ENCODE data around the gene SHB. TPM values are rescaled to one million over a fixed set of nuclear protein-coding genes. Genes with fewer than 3 reads are reported as not detected.

Gene SHB
- total RNA-seq, 1 experiment from 2014 or later = 23.8 TPM

GRCh38 chr9:37916471-37917312 lies 152.3 kb downstream of the SHB start:
- Histone ChIP-seq H4K20me1 (ENCODE audit: insufficient read depth) (no peaks in the 10 kb centered on the region), H3F3A (ENCODE audit: insufficient read depth, low read depth) (peaks cover 13% of the 10 kb centered on the region; the same call in 1 of the 2 replicates), H2AFZ (no peak overlapping the region), H3K4me1 (replicated peaks; ENCODE audit: insufficient read depth) (no peaks in the 10 kb centered on the region), H3K27ac (no peak overlapping the region), H3K9me2 (ENCODE audit: insufficient read depth) (no peaks in the 10 kb centered on the region), H3K4me2 (no peak overlapping the region), H3K27me3 (ENCODE audit: insufficient read depth, low read depth) (no peaks in the 10 kb centered on the region), H3K4me3 (no peak overlapping the region), H3K9me3 (ENCODE audit: insufficient read depth, low read depth) (no peaks in the 10 kb centered on the region), H3K79me2 (ENCODE audit: low read depth) (no peaks in the 10 kb centered on the region), H3K36me3 (ENCODE audit: low read depth) (no peaks in the 10 kb centered on the region)
- CTCF ChIA-PET = no interaction called here
- no peak for DNase-seq
- intact Hi-C loops (cut with micrococcal nuclease; ENCODE audit: unreplicated experiment) = no loop called here
- no TSS peak for BruUV-seq (replicated peaks)
- TF ChIP-seq CTCF (conservative IDR thresholded peaks at IDR 0.05) = no peak
- TF ChIP-seq EZH2 (IDR thresholded peaks at IDR 0.05; ENCODE audit: low read depth) = no peak
- POLR2A ChIA-PET (ENCODE audit: unreplicated experiment) = no interaction called here

- TF ChIP-seq CTCF (conservative IDR thresholded peaks at IDR 0.05) = no peak
- no peak for TF ChIP-seq EZH2 (IDR thresholded peaks at IDR 0.05; ENCODE audit: low read depth)
- intact Hi-C loops (cut with micrococcal nuclease; ENCODE audit: unreplicated experiment) = loop anchor here (2.0 kb wide), 1 partner anchor 151 kb away; no protein-coding TSS in a partner anchor
- Histone ChIP-seq H3K9me3 (ENCODE audit: insufficient read depth, low read depth) (no peaks in the 10 kb centered on the region), H3K27me3 (ENCODE audit: insufficient read depth, low read depth) (no peaks in the 10 kb centered on the region), H3K4me2 (no peak overlapping the region), H3K27ac (no peak overlapping the region), H3K9me2 (ENCODE audit: insufficient read depth) (no peaks in the 10 kb centered on the region), H3K79me2 (ENCODE audit: low read depth) (no peaks in the 10 kb centered on the region), H3F3A (ENCODE audit: insufficient read depth, low read depth) (peaks cover 16% of the 10 kb centered on the region; the same call in 1 of the 2 replicates), H4K20me1 (ENCODE audit: insufficient read depth) (no peaks in the 10 kb centered on the region), H3K4me3 (no peak overlapping the region), H3K4me1 (replicated peaks; ENCODE audit: insufficient read depth) (no peaks in the 10 kb centered on the region), H3K36me3 (ENCODE audit: low read depth) (no peaks in the 10 kb centered on the region), H2AFZ (no peak overlapping the region)
- BruUV-seq (replicated peaks) = no TSS peak
- DNase-seq = no peak
- ChIA-PET POLR2A (ENCODE audit: unreplicated experiment) (no interaction called here), CTCF (interaction anchor here (0.7 kb wide), 2 partner anchors 102 to 244 kb away, joined by 5 read pairs; no protein-coding TSS in a partner anchor)
Measured at GRCh38 chr9:37915911-37916470, 153.0 kb downstream of the SHB start.

- POLR2A ChIA-PET (ENCODE audit: unreplicated experiment) = interaction anchor here (0.6 to 0.7 kb wide), 2 partner anchors 16 to 944 kb away, joined by 3 to 5 read pairs; no protein-coding TSS in a partner anchor
- Histone ChIP-seq H3K9me3 (ENCODE audit: insufficient read depth, low read depth) (no peaks in the 10 kb centered on the region), H3K27ac (no peak overlapping the region), H3K9me2 (ENCODE audit: insufficient read depth) (no peaks in the 10 kb centered on the region), H3K36me3 (ENCODE audit: low read depth) (no peaks in the 10 kb centered on the region), H3K79me2 (ENCODE audit: low read depth) (no peaks in the 10 kb centered on the region), H2AFZ (no peak overlapping the region), H3K4me2 (no peak overlapping the region), H3K27me3 (ENCODE audit: insufficient read depth, low read depth) (no peaks in the 10 kb centered on the region), H3K4me1 (replicated peaks; ENCODE audit: insufficient read depth) (peaks cover 2% of the 10 kb centered on the region; the same call in 1 of the 2 replicates), H4K20me1 (ENCODE audit: insufficient read depth) (no peaks in the 10 kb centered on the region), H3F3A (ENCODE audit: insufficient read depth, low read depth) (peaks cover 21% of the 10 kb centered on the region; the same call in 1 of the 2 replicates), H3K4me3 (no peak overlapping the region)
- TF ChIP-seq EZH2 (IDR thresholded peaks at IDR 0.05; ENCODE audit: low read depth) = no peak
- TF ChIP-seq CTCF (conservative IDR thresholded peaks at IDR 0.05) = no peak
- no peak for DNase-seq
- BruUV-seq (replicated peaks) = no TSS peak
- CTCF ChIA-PET = interaction anchor here (0.7 to 1.1 kb wide), 3 partner anchors 12 to 173 kb away, joined by 3 read pairs; no protein-coding TSS in a partner anchor
- intact Hi-C loops (cut with micrococcal nuclease; ENCODE audit: unreplicated experiment) = loop anchor here (2.0 to 5.0 kb wide), 3 partner anchors 37 to 252 kb away; no protein-coding TSS in a partner anchor
Measured at GRCh38 chr9:37914701-37915358, 154.2 kb downstream of the SHB start.
